ENCODE data around the gene USP10. TPM values are rescaled to one million over a fixed set of nuclear protein-coding genes. Genes with fewer than 3 reads are reported as not detected.

Gene USP10
- total RNA-seq, 4 donors from 2014 or later = 63.0 to 98.4 (median 70.9) TPM

GRCh38 chr16:84753412-84754326 lies 53.9 kb downstream of the USP10 start:
- intact Hi-C loops (cut with DNase I) = loop anchor here (10.0 kb wide), 1 partner anchor 331 kb away; no protein-coding TSS in a partner anchor

GRCh38 chr16:84754353-84754856 lies 54.6 kb downstream of the USP10 start:
- no peaks in the 10 kb centered on the region for H3K36me3 ChIP-seq
- 7 to 9% methylated on average over 12 of the region's 12 CpGs for WGBS, 2 donors
- H3K27me3 ChIP-seq = no peaks in the 10 kb centered on the region
- DNase-seq = peak; percentile 57 to 60
- H3K4me1 ChIP-seq = peaks cover 0 to 9% of the 10 kb centered on the region in 2 donors
- H3K4me3 ChIP-seq (replicated peaks in 1 of 3) = no peak overlapping the region
- TF ChIP-seq CTCF (IDR thresholded peaks at IDR 0.05) (peak; percentile 51 to 95 (median 82)), POLR2A (IDR thresholded peaks at IDR 0.05) (no peak)
- H3K9me3 ChIP-seq = no peaks in the 10 kb centered on the region
- H3K27ac ChIP-seq = peak overlapping the region in 2 of 3 donors; percentile 17 to 31
- intact Hi-C loops (cut with DNase I) = loop anchor here (10.0 kb wide), 1 partner anchor 330 kb away; no protein-coding TSS in a partner anchor

More at GRCh38 chr16:84753412-84754326, 53.9 kb downstream of the USP10 start:
- H3K36me3 ChIP-seq = no peaks in the 10 kb centered on the region
- TF ChIP-seq CTCF (IDR thresholded peaks at IDR 0.05) (no peak), POLR2A (IDR thresholded peaks at IDR 0.05) (no peak)
- DNase-seq = no peak
- H3K4me3 ChIP-seq (replicated peaks in 1 of 3) = no peak overlapping the region
- H3K27ac ChIP-seq = no peak overlapping the region
- WGBS, 2 donors = 94 to 95% methylated on average over 14 of the region's 14 CpGs
- no peaks in the 10 kb centered on the region for H3K9me3 ChIP-seq
- no peaks in the 10 kb centered on the region for H3K27me3 ChIP-seq
- peaks cover 0 to 9% of the 10 kb centered on the region in 2 donors for H3K4me1 ChIP-seq

GRCh38 chr16:84754956-84755672 lies 55.3 kb downstream of the USP10 start:
- peaks cover 0 to 9% of the 10 kb centered on the region in 2 donors for H3K4me1 ChIP-seq
- no peaks in the 10 kb centered on the region for H3K36me3 ChIP-seq
- TF ChIP-seq CTCF (IDR thresholded peaks at IDR 0.05) (no peak), POLR2A (IDR thresholded peaks at IDR 0.05) (no peak)
- intact Hi-C loops (cut with DNase I) = loop anchor here (5.0 to 10.0 kb wide), 3 partner anchors 197 to 330 kb away; no protein-coding TSS in a partner anchor
- no peak for DNase-seq
- 79 to 95% methylated on average over 17 of the region's 17 CpGs for WGBS, 2 donors
- H3K4me3 ChIP-seq (replicated peaks in 1 of 3) = no peak overlapping the region
- no peaks in the 10 kb centered on the region for H3K27me3 ChIP-seq
- peak overlapping the region in 2 of 3 donors; percentile 17 to 31 for H3K27ac ChIP-seq
- no peaks in the 10 kb centered on the region for H3K9me3 ChIP-seq

- H3K4me1 ChIP-seq = peaks cover 0 to 9% of the 10 kb centered on the region in 2 donors
- no peak for TF ChIP-seq CTCF (IDR thresholded peaks at IDR 0.05)
- TF ChIP-seq POLR2A (IDR thresholded peaks at IDR 0.05) = no peak
- H3K36me3 ChIP-seq = peaks cover 0 to 10% of the 10 kb centered on the region in 2 donors
- no peak overlapping the region for H3K4me3 ChIP-seq (replicated peaks in 1 of 3)
- intact Hi-C loops (cut with DNase I) = loop anchor here (5.0 to 10.0 kb wide), 3 partner anchors 195 to 328 kb away; no protein-coding TSS in a partner anchor
- DNase-seq = no peak
- H3K9me3 ChIP-seq = no peaks in the 10 kb centered on the region
- WGBS, 2 donors = 47 to 50% methylated on average over 2 of the region's 2 CpGs
- H3K27ac ChIP-seq = no peak overlapping the region
- no peaks in the 10 kb centered on the region for H3K27me3 ChIP-seq
Measured at GRCh38 chr16:84756830-84757229, 57.0 kb downstream of the USP10 start.
